HG02623 (cell line): ENCODE measurements around the gene PCDHGC5.

ENCODE experiments used
- ATAC-seq: cut with Tn5 transposase; IDR thresholded peaks from one replicate; pipeline ENCODE4 v1.9.1; 2021; ENCODE audit warnings: moderate library complexity; ENCODE audit not compliant: unreplicated experiment

PCDHGC5 gene

GRCh38 chr5:141511771-141512325 lies 23.0 kb downstream of the PCDHGC5 start:
- no peak for ATAC-seq

GRCh38 chr5:141512390-141512910 lies 23.6 kb downstream of the PCDHGC5 start:
- ATAC-seq = no peak

GRCh38 chr5:141512911-141513626 lies 24.2 kb downstream of the PCDHGC5 start:
- ATAC-seq = no peak

- peak; percentile 26 for ATAC-seq
These were observed 24.9 kb downstream of the PCDHGC5 start for GRCh38 chr5:141513627-141514329.

GRCh38 chr5:141514330-141515133 lies 25.7 kb downstream of the PCDHGC5 start:
- peak; percentile 9 for ATAC-seq

GRCh38 chr5:141515141-141515540 lies 26.3 kb downstream of the PCDHGC5 start:
- ATAC-seq = no peak

GRCh38 chr5:141515946-141516671 lies 27.2 kb downstream of the PCDHGC5 start:
- ATAC-seq = no peak

GRCh38 chr5:141516672-141517025 lies 27.8 kb downstream of the PCDHGC5 start:
- no peak for ATAC-seq

GRCh38 chr5:141517312-141517711 lies 28.4 kb downstream of the PCDHGC5 start:
- ATAC-seq = no peak

DNA sequence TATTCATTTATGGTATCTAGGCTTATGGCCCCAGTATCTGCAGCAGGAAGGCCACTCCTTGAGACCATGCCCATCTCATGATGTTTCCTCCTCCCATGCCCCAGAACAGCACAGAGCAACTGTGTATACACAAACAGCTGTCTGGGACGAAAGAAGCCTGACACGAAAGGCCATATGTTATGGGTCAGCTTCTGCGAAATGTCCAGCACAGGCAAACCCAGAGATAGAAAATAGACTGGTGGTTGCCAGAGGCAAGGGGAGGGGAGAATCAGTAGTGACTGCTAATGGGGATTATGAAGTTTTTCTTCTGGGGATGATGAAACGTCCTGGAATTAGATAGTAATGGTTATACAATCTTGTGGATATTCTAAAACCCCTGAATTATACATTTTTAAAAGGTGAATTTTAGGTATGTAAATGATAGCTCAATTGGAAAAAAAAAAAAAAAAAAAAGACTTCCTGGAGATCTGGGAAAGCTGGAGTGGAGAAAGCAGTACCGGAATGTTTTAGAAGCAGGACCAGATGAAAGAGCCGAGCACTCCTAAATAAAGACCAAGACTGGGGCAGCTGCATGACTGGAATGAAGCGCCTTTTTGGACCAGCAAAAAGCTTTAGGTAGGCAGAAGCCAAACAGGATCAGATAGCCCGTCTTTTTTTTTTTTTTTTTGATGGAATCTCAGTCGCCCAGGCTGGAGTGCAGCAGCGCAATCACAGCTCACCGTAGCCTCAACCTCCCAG lies 29.2 kb downstream of the PCDHGC5 start:
- no peak for ATAC-seq

DNA sequence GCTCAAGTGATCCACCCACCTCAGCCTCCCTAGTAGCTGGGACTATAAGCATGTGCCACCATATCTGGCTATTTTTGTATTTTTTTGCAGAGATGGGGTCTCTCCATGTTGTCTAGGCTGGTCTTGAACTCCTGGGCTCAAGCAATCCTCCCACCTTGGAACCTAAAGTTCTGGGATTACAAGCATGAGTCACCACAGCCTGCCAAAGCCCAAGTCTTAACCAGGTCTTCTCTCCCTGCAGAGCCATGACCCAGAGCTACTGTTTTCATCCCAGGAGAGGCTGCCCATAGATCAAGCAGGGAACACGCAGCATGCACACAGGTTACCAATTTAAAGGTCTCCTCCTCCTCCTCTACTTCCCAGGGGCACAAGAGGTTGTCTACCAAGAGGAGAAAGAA lies 29.7 kb downstream of the PCDHGC5 start:
- no peak for ATAC-seq

GRCh38 chr5:141519605-141520565 lies 31.0 kb downstream of the PCDHGC5 start:
- no peak for ATAC-seq

DNA sequence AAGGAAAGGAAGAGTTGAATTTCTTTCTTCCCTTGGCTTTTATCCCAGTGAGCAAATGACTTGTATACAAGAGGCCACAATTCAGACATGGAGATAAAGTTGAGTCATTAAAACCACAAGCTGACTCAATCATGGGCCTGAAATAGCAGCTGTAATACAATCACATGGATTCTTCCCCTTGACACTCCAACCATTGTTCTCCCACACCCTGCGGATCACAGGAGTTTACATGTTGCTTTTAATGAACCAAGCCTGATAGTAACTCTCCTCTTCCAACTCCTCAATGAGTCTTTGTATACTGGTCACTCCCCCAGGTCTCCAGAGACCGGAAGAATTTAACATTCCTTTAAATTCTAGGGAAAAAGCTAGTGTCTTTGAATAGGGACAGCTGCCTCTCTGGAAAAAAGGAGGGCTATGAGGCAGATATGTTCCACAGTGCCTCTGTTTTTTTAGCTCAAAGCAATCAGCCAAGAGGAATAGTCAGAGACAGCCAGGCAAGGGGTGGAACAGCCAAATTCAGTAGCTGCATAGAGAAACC lies 32.4 kb downstream of the PCDHGC5 start:
- ATAC-seq = no peak

DNA sequence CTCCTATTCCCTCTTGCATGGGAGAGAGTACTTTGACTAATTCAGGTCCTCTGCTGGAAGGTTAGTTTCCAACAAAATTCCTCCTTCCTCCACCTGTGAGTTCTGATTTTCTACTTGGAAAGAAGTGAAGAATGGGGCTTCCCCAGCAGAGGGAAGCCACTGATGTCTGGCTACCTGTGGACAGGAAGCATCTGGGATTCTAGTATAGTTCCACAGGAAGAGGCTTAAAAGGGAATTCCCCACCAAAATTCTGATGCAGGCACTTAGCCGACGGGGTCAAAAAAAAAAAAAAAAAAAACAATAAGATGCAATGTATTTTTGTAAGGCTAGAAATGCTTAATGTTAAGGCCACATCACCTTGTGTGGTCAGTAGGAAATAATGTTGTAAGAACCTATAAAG lies 33.4 kb downstream of the PCDHGC5 start:
- no peak for ATAC-seq

DNA sequence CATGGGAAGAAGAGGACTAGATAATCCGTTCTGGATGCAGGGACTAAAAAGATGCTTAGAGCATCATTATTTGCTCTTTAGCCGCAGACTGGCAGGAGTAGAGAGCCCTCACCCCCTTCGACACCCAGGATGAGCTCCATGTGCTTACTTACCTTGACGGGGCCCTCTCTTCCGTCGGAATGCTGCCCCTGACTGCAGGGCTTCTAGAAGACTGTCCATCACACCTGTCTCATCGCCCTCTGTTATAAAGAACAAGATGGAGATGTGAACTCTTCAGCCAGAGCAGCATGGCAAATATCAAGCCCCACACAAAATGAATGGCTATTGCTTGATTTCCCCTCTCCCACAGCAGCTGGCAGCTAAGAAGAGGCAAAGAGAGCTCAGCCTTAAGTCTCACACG lies 35.1 kb downstream of the PCDHGC5 start:
- ATAC-seq = no peak

DNA sequence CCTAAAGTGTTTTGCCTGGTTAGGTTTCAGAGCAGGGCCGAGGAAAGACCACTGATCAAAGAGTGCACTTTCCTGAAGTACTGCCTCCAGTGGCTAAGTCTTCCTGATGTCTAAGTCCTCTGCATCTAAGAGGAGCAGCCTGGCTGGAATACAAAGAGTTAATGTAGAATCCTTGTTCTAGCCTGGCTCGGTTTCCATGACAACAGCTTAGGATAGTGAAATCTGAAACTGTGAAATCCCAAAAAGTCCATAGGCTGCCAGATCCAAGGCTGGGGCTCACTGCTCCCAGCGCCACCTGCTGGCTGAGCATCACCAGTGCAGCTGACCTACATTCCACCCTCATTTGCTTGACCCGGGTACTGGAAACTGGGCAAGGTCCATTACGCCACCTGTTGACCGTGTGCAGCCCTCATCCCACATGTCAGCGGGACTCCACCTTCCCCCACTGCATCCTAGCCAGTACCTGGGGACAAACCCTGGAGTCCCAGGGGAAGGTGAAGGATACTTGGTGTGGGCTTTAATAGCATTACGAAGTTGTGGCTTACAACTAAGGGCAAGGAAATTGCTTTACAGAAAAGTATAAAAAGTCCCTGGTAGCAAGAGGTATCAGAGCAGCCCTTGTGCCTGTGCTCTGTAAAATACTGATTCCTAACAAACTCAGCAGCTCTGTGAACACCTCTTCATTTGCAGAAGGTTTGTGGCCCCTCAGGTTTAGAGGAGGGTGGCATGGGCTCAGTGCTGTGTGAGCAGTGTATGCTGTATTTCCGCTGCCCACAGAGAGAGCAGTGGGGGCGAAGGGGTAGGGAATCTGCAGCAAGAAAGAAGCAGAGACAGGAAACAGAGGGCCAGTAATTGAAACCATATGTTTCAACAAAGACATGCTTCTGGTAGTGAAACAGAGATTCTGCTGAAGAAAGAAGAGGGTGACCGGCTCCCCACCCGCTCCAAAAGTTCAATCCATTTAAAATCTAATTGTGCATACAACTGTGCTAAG lies 36.0 kb downstream of the PCDHGC5 start:
- ATAC-seq = peak; percentile 59

- ATAC-seq = no peak
These were observed 36.8 kb downstream of the PCDHGC5 start for GRCh38 chr5:141525653-141526052.
